GM23248 (cell line): ENCODE data around the gene TMPRSS3. TPM values are rescaled to one million over a fixed set of nuclear protein-coding genes. Genes with fewer than 3 reads are reported as not detected.

ENCODE experiments used
- DNase-seq: peaks from one replicate; pipeline ENCODE4 v3.0.0-alpha.2; 2015
- H2AFZ ChIP-seq: fragments of 200-600 bp; sonication (generic); 2 replicates; pipeline ENCODE4 v1.6.1; 2016; ENCODE audit warnings: antibody characterized with exemption
- H3F3A ChIP-seq: fragments of 200-600 bp; sonication (generic); 2 replicates; pipeline ENCODE4 v1.6.1; 2016; ENCODE audit warnings: mild to moderate bottlenecking, antibody characterized with exemption, mixed run types; ENCODE audit not compliant: insufficient read depth
- H3K27ac ChIP-seq: fragments of 200-600 bp; sonication (generic); 2 replicates; pipeline ENCODE4 v1.5.1; 2016; ENCODE audit warnings: mild to moderate bottlenecking
- H3K27me3 ChIP-seq: fragments of 200-600 bp; sonication (generic); replicated peaks from 2 replicates; pipeline ENCODE4 v1.6.1; 2016; ENCODE audit warnings: mild to moderate bottlenecking; ENCODE audit not compliant: insufficient read depth
- H3K36me3 ChIP-seq: fragments of 200-600 bp; sonication (generic); 2 replicates; pipeline ENCODE4 v1.6.1; 2016; ENCODE audit warnings: low read depth, mild to moderate bottlenecking
- H3K4me1 ChIP-seq: fragments of 200-600 bp; sonication (generic); 2 replicates; pipeline ENCODE4 v1.6.1; 2016; ENCODE audit warnings: mild to moderate bottlenecking; ENCODE audit not compliant: insufficient read depth
- H3K4me2 ChIP-seq: fragments of 200-600 bp; sonication (generic); one replicate; pipeline ENCODE4 v1.6.1; 2016; ENCODE audit warnings: mild to moderate bottlenecking; ENCODE audit not compliant: unreplicated experiment
- H3K4me3 ChIP-seq: fragments of 200-600 bp; sonication (generic); 2 replicates; pipeline ENCODE4 v1.5.1; 2016; ENCODE audit warnings: mild to moderate bottlenecking
- H3K79me2 ChIP-seq: fragments of 200-600 bp; sonication (generic); 2 replicates; pipeline ENCODE4 v1.6.1; 2016; ENCODE audit warnings: mild to moderate bottlenecking; ENCODE audit not compliant: insufficient read depth
- H3K9ac ChIP-seq: fragments of 200-600 bp; sonication (generic); 2 replicates; pipeline ENCODE4 v1.6.1; 2016; ENCODE audit warnings: mild to moderate bottlenecking
- H3K9me2 ChIP-seq: fragments of 200-600 bp; sonication (generic); 2 replicates; pipeline ENCODE4 v1.6.1; 2016; ENCODE audit warnings: mixed run types, mild to moderate bottlenecking, moderate library complexity; ENCODE audit not compliant: insufficient read depth
- H3K9me3 ChIP-seq: fragments of 200-600 bp; sonication (generic); one replicate; pipeline ENCODE4 v1.6.1; 2017; ENCODE audit warnings: low read depth
- H4K20me1 ChIP-seq: fragments of 200-600 bp; sonication (generic); 2 replicates; pipeline ENCODE4 v1.6.0; 2016; ENCODE audit not compliant: insufficient read depth
- EZH2 ChIP-seq: fragments of 200-600 bp; sonication (generic); IDR thresholded peaks from 2 replicates; pipeline ENCODE4 v1.6.1; 2018; ENCODE audit warnings: antibody characterized with exemption, mild to moderate bottlenecking; ENCODE audit not compliant: insufficient read depth, poor library complexity, severe bottlenecking
- EZH2phosphoT487 ChIP-seq: fragments of 200-600 bp; sonication (generic); IDR thresholded peaks from 2 replicates; pipeline ENCODE4 v1.6.1; 2018; ENCODE audit warnings: antibody characterized with exemption, moderate library complexity, mild to moderate bottlenecking, low read depth; ENCODE audit not compliant: insufficient read depth
- WGBS, 2 experiments: methylation state at CpG; one replicate each; pipeline ENCODE4 v1.1.6; 2015 to 2017; ENCODE audit warnings: low lambda C conversion rate in 2 of 2, low coverage in 1 of 2; ENCODE audit errors: missing lambda C conversion rate in 2 of 2; 5-methylcytosine and 5-hydroxymethylcytosine counted together
- in situ Hi-C: fragments of 300-500 bp; cut with MboI; formaldehyde crosslinking; loops from 2 replicates; pipeline ENCODE4 v1.15.0; 2020
- polyA plus RNA-seq: library from polyadenylated mRNA; unstranded; fragments of >200 nt; fragmentation: Nextera tagmentation; extraction: Ambion mirVana; gene quantifications from 2 replicates; pipeline ENCODE4 v1.2.1, GENCODE V29; 2016
- total RNA-seq: library from RNA; depleted of rRNA; stranded (reverse); fragments of >200 nt; shearing (Covaris generic); gene quantifications from 2 replicates; pipeline ENCODE4 v1.2.3, GENCODE V29; 2014

Gene TMPRSS3
- total and polyA plus RNA-seq, 2 experiments from 2014 or later = not detected

DNA sequence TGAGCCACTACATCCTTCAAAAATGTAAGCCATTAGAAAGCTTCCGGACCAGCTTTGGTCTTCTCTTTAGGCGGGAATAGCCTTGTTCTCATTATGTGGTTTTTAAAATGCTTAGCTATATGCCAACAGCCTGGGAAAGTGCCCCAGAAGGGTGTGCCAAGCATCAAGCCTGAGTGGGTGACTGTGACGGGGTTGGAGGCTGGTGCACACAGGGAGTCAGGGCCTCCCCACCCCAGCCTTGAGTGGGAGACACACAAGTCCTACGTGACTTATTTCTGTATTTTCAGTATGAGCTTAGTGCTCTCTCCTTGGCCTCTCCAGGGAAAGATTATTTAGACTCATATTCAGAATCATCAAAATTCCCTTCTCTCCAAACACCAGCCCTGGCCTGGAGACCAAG lies 17.6 kb upstream of the TMPRSS3 start:
- Histone ChIP-seq H3K27ac (no peak overlapping the region), H3K36me3 (no peaks in the 10 kb centered on the region), H4K20me1 (no peaks in the 10 kb centered on the region), H3K9me2 (no peaks in the 10 kb centered on the region), H3K4me3 (no peak overlapping the region), H3K4me2 (no peak overlapping the region), H2AFZ (no peak overlapping the region), H3K4me1 (no peaks in the 10 kb centered on the region), H3K9me3 (no peaks in the 10 kb centered on the region), H3K79me2 (no peaks in the 10 kb centered on the region), H3K9ac (no peak overlapping the region), H3K27me3 (no peaks in the 10 kb centered on the region; the same call in 1 of the 2 replicates), H3F3A (no peaks in the 10 kb centered on the region)
- DNase-seq = no peak
- WGBS, 2 experiments = 36 to 38% methylated on average over 4 of the region's 4 CpGs
- no peak for TF ChIP-seq EZH2phosphoT487
- no peak for TF ChIP-seq EZH2
- in situ Hi-C loops = no loop called here

- in situ Hi-C loops = no loop called here
- Histone ChIP-seq H3K9ac (no peak overlapping the region), H3K9me2 (no peaks in the 10 kb centered on the region)
Observed at GRCh38 chr21:42413093-42413492, 17.2 kb upstream of the TMPRSS3 start.

DNA sequence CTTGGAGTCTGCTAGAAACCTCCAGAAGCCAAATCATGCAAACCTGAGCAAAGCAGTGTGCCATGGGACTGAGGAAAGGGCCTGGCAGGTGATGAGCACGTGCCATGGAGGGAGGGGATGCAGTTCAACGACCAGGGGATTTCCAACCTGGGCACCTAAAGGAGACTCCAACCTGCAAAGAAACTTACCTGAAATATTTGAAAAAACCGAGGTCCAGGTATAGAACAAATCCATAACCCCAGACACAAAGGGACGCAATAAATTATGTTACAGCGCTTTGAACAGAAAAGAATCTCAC lies 16.7 kb upstream of the TMPRSS3 start:
- in situ Hi-C loops = no loop called here
- H4K20me1 ChIP-seq = no peaks in the 10 kb centered on the region
- 46 to 49% methylated on average over 5 of the region's 5 CpGs for WGBS, 2 experiments
- H2AFZ ChIP-seq = no peak overlapping the region
- no peaks in the 10 kb centered on the region for H3K79me2 ChIP-seq
- no peak for DNase-seq
- H3K9me2 ChIP-seq = no peaks in the 10 kb centered on the region
- no peaks in the 10 kb centered on the region for H3F3A ChIP-seq
- H3K27ac ChIP-seq = no peak overlapping the region
- no peak overlapping the region for H3K9ac ChIP-seq
- no peaks in the 10 kb centered on the region; the same call in none of the 2 replicates for H3K27me3 ChIP-seq
- H3K4me1 ChIP-seq = no peaks in the 10 kb centered on the region
- H3K9me3 ChIP-seq = no peaks in the 10 kb centered on the region
- no peak overlapping the region for H3K4me3 ChIP-seq
- H3K4me2 ChIP-seq = no peak overlapping the region
- TF ChIP-seq EZH2 (no peak), EZH2phosphoT487 (no peak)
- H3K36me3 ChIP-seq = no peaks in the 10 kb centered on the region

More at GRCh38 chr21:42413093-42413492, 17.2 kb upstream of the TMPRSS3 start:
- H2AFZ ChIP-seq = no peak overlapping the region
- no peak for DNase-seq
- H3K27me3 ChIP-seq = no peaks in the 10 kb centered on the region; the same call in 1 of the 2 replicates
- TF ChIP-seq EZH2 (no peak), EZH2phosphoT487 (no peak)
- H3K4me3 ChIP-seq = no peak overlapping the region
- H3F3A ChIP-seq = no peaks in the 10 kb centered on the region
- no peak overlapping the region for H3K4me2 ChIP-seq
- no peaks in the 10 kb centered on the region for H3K9me3 ChIP-seq
- no peaks in the 10 kb centered on the region for H3K4me1 ChIP-seq
- no peak overlapping the region for H3K27ac ChIP-seq
- 64 to 67% methylated on average over 14 of the region's 14 CpGs for WGBS, 2 experiments
- no peaks in the 10 kb centered on the region for H4K20me1 ChIP-seq
- no peaks in the 10 kb centered on the region for H3K79me2 ChIP-seq
- no peaks in the 10 kb centered on the region for H3K36me3 ChIP-seq

GRCh38 chr21:42411891-42412635 lies 16.2 kb upstream of the TMPRSS3 start:
- Histone ChIP-seq H3K27ac (no peak overlapping the region), H3K27me3 (no peaks in the 10 kb centered on the region; the same call in none of the 2 replicates), H3K9ac (no peak overlapping the region), H3K4me2 (no peak overlapping the region), H3K36me3 (no peaks in the 10 kb centered on the region), H3K4me1 (no peaks in the 10 kb centered on the region), H3F3A (no peaks in the 10 kb centered on the region), H4K20me1 (no peaks in the 10 kb centered on the region), H3K79me2 (no peaks in the 10 kb centered on the region), H2AFZ (no peak overlapping the region), H3K4me3 (no peak overlapping the region), H3K9me3 (no peaks in the 10 kb centered on the region), H3K9me2 (no peaks in the 10 kb centered on the region)
- TF ChIP-seq EZH2 (no peak), EZH2phosphoT487 (no peak)
- WGBS, 2 experiments = 18 to 27% methylated on average over 21 of the region's 21 CpGs
- no peak for DNase-seq
- in situ Hi-C loops = no loop called here
